ENCODE results near the gene NFIB.

The NFIB gene

GRCh38 chr9:14272927-14273528 lies 40.9 kb downstream of the NFIB start:
- DNase-seq, result no peak

- DNase-seq, result peak; percentile 70
Measured at GRCh38 chr9:14271093-14271673, 42.8 kb downstream of the NFIB start.

- DNase-seq, result no peak
Measured at GRCh38 chr9:14270358-14271092, 43.4 kb downstream of the NFIB start.

GRCh38 chr9:14269916-14270315 lies 44.0 kb downstream of the NFIB start:
- DNase-seq, result no peak

GRCh38 chr9:14263707-14264483 lies 50.0 kb downstream of the NFIB start:
- no peak for DNase-seq

- DNase-seq, result no peak
Measured at GRCh38 chr9:14262827-14263226, 51.1 kb downstream of the NFIB start.

- DNase-seq, result no peak
Measured at GRCh38 chr9:14261616-14262015, 52.3 kb downstream of the NFIB start.

- DNase-seq, result no peak
Measured at GRCh38 chr9:14260101-14260500, 53.8 kb downstream of the NFIB start.

- DNase-seq, result no peak
Measured at GRCh38 chr9:14258660-14259239, 55.2 kb downstream of the NFIB start.

GRCh38 chr9:14258156-14258555 lies 55.8 kb downstream of the NFIB start:
- no peak for DNase-seq

- no peak for DNase-seq
Measured at GRCh38 chr9:14256588-14256987, 57.4 kb downstream of the NFIB start.

- DNase-seq, result no peak
Measured at GRCh38 chr9:14251154-14252071, 62.5 kb downstream of the NFIB start.

- DNase-seq, result no peak
Measured at GRCh38 chr9:14250794-14251153, 63.2 kb downstream of the NFIB start.

GRCh38 chr9:14249527-14249926 lies 64.4 kb downstream of the NFIB start:
- DNase-seq, result no peak

GRCh38 chr9:14248149-14248548 lies 65.8 kb downstream of the NFIB start:
- DNase-seq, result no peak

- DNase-seq, result no peak
Measured at GRCh38 chr9:14247577-14247976, 66.4 kb downstream of the NFIB start.

GRCh38 chr9:14246951-14247350 lies 67.0 kb downstream of the NFIB start:
- no peak for DNase-seq

GRCh38 chr9:14245901-14246525 lies 67.9 kb downstream of the NFIB start:
- no peak for DNase-seq

- DNase-seq, result no peak
Measured at GRCh38 chr9:14243514-14244042, 70.4 kb downstream of the NFIB start.

GRCh38 chr9:14242150-14242805 lies 71.7 kb downstream of the NFIB start:
- no peak for DNase-seq

GRCh38 chr9:14240537-14240936 lies 73.4 kb downstream of the NFIB start:
- no peak for DNase-seq

Measured in NCI-H2227 treated with DMSO at 0.1 percent for 48 hours (cell line).